Activated T-helper 9 cell treated with anti-CD3 and anti-CD28 coated beads, Interleukin-2, amount 50 U/mL, for 16 hours (primary cell): ENCODE data around the gene PRR29.

Experiments
- DNase-seq: peaks from one replicate; pipeline ENCODE4 v3.0.0-alpha.2; 2020; ENCODE audit warnings: low read depth

Gene PRR29

DNA sequence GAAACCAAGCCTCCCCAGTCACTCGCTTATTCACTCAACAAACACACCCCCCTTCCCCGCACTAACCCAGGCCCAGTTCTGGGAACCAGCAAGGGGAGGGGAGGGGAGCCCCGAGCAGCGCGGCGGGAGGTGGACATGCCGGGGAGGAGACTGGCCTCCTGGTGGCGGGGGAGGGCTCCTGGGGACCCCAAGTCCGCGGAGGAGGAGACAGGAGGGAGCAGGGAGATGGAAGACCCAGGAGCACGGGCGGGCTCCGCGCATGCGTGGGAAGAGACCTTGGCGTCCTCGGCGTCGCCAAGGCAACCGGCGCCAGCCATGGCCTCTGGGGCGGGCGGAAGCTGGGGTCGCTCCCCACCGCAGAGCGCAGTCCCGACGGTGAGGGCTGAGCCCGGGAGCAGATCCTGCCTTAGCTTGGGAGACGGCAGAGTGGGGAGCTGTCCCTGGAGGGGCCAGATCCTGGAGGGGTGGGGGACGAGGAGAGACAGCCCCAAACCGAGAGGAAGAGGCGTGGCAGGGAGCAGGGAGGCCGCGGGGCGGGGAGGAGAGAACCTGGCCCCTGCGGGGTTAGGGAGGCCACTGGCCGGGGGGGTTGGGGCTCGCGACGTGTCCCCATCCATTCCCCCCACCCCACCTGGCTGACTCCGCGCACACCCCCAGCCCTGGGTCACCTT, at the start of gene PRR29:
PRR29 (plus strand) TSS at position 302 of the 671 bp plus-strand sequence; CDS start at position 316, 14 bp downstream.
- peak; percentile 63 for DNase-seq

DNA sequence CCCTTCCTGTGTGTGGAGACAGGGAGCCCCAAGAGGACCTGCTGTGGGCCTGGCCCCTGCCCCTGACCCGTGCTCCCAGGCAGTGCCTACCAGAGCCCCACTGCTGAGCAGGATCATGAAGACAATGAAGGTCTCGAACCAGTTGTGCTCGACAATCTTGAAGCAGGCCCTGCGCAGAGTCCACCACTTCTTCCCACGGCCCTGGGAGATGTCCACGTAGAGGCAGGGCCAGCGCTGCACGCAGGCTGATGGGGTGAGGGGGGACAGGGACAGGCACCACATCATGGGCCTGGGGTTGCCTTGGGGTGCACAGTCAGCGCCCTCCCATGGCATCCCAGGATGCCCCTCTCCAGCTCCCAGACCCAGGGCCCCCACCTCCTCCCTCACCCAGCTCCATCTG, 49.6 kb upstream of the PRR29 start:
- no peak for DNase-seq

DNA sequence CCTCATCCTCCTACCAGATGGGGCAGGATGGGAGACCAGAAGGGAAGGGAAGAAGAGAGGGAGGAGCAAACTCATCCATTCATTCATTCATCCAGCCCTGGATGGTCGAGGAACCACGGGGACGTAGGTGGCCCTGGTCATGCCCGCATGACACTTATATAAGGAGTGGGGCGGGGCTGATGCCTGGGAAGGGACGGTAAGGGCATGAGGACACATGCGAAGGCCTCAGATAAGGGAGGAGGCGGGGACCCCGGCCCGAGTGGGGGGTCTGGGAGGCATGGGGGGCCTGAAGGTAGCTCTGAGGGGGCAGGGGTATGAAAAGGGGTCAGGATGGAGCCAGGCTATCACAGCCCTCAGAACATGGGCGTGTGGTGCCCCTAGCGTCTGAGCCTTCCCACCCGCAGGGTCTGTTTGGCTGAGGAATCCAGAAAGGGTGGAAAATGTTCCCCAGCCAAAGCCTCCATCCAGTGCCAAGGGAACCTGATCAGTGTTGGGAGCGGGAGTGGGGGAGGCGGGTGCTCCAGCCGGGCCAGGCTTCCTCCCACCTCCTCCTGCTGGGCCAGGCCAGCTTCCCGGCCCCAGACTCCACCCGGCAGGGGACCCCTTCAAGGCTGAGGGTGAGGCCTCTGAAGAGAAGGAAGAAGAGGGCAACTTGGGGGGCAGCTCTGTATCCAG, 48.4 kb upstream of the PRR29 start:
- DNase-seq = no peak

DNA sequence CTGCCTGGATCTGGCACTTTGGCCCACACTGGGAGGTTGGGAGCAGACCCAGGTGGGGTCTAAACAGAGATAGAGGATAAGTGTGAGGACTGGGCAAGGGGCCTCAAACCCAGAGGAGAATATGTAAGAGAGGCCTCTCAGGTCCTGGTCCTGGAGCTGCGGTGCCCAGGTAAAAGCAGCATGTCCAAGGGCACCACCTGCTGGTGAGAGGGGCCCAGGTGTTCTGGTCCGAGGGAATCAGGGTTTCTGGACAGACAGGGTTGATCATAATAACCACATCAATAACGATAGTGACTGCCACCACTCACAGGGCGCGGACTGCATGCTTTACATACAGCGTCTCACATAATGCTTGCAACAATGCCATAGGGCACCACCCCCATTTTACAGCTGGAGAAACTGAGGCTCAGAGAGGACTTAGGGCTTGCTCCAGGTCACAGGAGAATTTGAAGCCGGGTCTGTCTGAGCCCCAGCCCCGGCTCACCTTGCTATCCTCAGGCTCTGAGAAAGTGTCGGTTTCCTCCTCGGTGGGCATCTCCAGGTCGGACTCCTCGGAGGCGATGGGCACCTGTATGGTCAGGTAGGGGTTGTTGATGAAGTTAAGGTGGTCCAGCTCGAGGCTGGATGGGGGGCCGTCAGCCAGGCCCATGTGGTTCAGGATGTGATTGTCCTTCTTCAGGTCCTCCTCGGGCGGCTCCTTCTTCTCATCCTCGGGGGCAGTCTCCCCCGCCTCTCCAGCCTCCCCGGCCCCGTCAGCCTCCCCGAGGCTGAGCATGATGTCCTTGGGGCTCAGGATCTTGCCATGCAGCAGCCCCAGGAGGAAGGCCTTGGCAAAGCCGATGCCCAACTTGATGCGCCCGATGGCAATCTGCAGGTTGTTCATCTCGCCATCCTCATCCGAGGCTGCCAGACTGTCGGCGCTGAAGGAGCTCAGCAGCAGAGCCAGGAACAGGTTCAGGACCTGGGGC, 46.9 kb upstream of the PRR29 start:
- DNase-seq = no peak

DNA sequence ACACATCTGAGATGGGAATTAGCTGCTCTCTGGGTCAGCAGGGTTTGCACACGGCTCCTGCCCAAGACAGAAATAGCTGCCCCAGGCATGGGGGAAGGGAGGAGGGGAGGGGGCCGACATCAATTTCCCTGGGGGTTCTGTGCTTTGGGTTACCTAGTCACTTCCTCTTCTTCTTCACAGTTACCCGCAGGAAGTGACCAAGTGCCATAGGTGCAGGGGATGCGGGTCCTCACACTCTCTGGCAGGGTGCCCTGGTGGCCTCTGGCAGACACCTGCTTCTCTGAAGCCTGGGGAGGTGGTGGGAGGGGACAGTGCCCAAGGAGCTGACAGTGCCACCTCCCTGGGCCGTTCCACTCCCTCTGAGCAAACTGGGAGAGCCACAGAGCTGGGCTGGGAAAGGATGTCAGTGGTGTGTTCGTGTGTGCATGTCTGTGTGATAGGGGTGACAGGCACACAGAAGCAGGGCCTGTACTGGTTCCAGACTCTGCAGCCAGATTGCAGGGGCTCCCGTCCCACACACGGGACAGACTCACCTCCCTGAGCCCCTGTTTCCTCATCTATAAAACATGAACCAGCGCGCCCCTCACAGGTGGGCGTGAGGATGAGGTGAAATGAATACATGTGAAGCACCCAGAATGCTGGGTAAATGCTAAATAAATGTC, 43.6 kb upstream of the PRR29 start:
- DNase-seq = no peak

DNA sequence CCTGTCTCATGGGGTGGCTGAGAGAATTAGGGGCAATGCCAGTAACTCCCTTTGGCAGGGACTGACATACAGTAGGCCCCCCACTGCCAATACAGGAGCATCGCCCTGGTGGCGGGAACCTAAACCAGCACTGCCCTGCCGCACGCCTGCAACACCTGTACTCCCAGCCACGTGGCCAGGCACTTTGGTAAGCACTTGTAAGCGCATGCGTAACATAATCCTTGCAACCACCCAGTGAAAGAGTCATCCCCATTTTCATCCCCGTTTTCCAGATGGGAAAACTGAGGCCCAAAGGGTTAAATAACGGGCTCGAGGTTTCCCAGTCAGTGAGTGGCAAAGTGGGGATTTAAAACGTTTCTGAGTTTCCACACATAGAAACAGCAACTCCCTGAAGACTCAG, 42.9 kb upstream of the PRR29 start:
- DNase-seq = no peak

DNA sequence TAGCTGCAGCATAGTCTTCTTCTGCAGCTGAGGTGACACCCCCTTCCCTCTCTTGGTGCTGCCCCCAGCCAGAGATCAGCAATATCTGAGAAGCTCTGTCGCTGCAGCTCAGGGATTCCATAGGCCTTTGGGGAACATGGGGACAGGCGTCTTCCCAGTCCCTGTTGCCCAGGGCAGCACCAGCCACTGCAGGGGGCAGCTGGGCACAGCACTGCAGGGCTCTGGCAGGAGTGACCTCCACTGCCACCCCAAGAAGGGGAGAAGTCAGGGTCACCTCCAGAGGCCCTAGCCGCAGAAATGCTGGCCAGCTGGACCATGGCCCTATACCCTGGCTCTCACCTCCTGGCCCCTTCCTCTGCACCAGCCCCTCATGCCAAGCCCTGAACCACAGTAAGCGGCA, 42.4 kb upstream of the PRR29 start:
- DNase-seq = no peak

DNA sequence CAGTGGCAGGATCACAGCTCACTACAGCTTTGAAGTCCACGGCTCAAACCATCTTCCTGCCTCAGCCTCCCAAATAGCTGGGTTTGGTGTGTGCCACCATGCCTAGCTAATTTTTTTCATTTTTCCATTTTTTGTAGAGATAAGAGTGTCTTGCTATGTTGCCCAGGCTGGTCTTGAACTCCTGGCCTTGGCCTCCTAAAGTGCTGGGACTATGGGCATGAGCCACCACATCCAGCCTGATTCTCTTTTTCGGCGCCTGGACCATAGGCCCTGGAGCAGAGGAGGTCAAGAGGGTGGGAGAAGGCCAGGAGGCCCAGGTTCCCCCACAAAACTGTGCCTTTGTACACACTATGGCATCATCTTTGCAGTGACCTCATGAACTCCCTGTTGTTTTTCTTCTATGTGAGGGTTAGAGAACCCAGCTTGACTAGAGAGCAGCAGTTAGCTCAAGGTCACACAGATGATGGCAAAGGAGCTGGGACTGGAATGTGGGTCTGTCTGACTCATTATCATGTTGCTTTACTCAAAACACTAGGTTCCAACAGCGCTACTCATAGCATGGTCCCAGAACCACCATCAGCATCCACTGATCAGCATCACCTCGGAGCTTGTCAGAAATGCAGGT, 41.7 kb upstream of the PRR29 start:
- DNase-seq = no peak

DNA sequence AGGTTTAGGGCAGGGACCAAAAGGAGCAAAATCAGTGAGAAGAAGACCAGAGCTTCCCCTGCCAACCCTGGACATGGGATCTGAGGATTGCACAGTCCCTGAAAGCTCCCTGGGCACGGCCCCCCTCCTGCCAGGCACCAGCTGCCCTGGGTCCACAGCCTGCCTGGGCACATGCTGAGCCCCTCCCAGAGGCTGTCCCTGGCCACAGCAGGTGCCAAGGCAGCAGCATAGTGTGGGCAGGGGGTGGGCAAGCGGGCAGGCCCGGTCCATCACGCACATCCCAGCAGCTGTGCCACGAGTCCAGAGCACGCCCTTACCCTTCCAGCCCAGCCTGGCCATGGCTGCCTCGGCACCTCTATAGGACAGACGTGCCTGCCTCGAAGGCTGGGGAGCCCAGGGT, 38.1 kb upstream of the PRR29 start:
- DNase-seq = no peak

DNA sequence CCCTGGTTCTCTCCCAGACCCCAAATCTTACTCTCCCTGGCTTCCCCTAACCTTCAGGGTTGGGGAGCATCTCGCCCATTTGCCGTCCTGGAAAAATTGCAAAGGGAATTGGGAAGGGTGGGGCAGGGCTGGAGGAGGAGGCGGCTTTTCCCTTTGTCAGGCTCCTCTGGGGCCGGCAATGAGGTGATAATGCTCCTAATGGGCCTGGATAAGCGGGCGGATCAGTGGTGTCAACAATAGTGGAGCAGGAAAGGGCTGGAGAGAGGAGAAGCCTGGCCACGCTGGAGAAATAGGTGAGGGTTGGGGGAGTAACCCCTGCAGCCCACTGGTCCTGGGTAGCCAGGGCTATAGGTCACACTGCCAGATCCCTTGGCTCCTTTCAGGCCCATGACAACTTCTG, 37.7 kb upstream of the PRR29 start:
- no peak for DNase-seq

DNA sequence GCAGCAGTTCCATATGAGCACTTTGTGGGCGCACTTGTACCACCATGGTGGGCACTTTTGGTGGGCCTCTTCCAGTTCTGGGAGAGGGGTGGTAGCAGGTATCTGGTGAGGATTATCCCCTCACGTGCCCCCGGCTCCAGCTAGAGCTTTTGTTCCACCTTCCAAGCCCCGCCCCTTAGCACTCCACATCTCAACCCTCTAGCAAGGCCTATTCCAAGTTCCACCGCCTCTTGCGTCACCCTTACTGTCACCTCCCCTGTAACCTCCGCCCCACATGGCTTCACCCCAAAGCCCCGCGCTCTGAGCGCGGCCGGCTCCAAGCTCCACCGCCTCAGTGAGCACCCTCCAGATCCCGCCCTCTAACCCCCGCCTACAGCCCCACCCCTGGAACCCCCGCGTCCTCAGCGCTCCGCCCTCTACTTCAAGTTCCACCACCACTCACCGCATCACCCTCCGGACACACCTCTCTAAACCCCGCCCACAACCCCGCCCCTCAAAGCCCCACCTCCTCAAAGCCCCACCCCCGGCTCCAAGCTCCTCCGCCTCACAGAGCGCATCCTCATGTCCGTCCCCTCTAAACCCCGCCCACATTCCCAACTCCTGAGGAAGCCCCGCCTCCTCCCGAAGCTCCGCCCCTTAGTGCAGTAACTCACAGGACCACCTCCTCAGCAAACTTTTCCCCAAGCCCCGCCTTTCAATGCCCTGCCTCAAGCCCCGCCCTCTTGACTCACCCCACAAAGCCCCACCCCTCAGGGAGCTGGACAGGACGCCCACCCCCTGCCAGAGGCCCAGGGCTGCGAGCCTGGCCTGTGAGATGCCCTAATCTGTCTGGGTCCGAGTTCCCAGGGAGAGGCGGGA, 36.6 kb upstream of the PRR29 start:
- no peak for DNase-seq

DNA sequence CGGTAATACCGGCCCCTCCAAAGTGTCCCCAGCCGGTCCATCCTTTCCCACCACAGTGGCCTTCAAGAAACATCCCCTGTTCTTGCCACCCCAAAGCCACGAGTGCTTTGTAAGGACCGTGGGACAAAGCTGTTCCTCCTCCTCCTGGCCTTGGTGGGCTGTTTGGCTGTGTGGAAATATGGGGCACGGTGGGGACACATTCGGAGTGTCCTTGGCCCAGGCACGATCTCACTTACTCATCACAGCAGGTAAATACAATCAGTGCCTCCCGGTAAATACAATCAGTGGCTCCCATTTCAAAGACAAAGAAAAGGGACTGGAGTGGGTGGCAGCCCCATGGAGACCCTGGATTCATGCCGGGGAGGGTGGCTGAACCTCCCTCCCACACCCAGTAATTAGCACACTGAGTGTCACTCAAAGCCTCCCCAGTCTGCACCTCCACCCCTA, 35.8 kb upstream of the PRR29 start:
- no peak for DNase-seq

DNA sequence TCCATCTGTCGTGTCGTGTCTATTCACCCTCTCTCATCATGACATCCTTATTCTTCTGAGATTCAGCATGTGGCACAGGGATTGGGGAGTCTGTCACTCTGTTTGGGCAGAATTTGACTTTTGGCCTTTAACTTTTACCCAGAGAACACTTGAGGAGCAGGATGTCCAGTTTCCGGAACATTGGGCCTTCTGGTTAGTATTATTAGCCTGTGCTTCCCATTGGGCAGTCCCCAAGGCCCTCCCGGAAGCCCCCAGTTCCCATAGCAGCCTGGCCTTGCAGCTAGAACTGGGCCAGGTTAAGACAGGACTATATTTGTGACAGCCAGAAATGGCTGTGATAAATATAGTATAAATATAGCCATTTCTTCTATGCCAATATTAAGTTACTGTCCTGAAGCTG, 35.0 kb upstream of the PRR29 start:
- DNase-seq = no peak

DNA sequence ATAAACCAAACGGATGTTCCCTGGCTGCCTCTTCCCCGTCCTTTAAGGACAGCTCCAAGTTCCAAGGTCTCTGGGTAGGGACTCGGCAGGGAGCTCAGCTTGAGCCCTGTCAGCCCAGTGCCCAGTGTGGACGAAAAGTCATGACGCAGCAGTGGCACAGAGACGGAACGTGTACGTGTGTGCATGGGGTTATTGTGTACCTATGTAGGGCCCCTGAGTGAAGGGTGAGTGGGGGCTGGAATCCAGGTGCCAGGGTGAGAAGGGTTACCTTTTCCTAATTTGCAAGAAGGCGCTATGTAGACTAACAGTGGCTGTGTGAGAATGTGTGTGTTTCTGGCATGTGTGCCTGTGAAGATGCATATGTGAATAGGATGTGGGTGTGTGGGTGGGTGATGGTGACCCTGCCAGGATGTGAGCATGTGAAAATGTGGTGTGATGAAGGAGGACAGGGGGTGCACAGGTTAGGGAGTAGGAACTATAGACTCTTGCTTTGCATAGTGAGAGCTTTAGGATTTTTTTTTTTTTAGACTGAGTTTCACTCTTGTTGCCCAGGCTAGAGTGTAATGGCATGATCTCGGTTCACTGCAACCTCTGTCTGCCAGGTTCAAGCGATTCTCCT, 31.4 kb upstream of the PRR29 start:
- no peak for DNase-seq

DNA sequence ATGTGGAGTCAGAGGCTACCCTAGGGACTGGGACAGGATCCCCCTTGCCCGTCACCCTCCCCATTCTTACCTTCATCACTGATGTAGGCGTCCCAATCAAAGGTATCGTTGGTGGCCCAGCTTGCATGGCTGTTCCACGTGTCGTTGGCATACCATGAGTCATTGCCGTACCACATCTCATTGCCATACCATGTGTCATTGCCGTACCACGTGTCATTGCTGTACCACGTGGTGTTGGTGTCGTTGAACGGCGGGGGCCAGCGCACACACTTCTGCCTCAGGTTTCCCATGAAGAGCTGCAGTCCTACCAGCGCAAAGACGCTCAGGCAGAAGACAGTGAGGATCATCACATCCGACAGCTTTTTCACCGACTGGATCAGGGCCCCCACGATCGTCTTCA, 30.2 kb upstream of the PRR29 start:
- no peak for DNase-seq

DNA sequence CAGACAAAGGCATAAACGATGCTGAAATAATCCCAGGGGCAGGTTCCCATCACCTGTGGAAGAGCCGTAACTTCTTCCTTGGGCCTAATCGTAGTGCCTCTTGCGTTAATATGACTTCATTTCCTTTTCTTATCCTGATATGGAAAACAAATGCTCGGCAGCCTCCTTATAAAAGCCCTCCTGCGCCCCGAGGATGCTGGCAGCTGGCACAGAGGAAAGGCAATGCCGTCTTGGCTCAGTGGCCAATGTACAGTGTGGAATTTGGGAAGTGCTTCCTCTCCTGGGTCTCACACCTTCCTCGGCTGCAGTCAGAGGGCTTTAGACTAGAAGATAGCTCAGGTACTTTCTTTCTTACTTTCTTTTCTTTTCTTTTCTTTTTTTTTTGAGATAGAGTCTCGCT, 28.9 kb upstream of the PRR29 start:
- DNase-seq = no peak

DNA sequence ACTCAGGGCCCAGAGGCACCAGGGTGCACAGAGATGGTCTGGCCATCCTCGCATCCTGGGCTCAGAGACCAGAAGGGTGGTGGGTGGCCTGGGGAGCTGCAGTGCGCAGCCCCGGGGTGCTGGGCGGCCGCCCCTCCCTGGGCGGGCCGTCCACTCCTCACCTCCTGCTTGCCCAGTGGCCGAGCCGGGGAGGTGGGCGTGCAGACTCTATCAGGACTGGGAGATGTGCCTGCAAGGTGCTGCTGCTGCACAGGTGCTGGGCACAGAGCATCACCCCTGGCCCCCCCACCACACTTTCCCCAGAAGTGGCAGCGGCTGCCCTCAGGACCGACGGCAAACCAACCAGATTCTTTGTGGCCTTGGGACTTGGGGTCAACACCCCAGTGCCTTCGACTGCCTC, 25.4 kb upstream of the PRR29 start, which contains the start of gene SCN4A:
SCN4A (minus strand) TSS at position 123 of the 400 bp plus-strand sequence; CDS start at position 46, 77 bp downstream.
- no peak for DNase-seq

DNA sequence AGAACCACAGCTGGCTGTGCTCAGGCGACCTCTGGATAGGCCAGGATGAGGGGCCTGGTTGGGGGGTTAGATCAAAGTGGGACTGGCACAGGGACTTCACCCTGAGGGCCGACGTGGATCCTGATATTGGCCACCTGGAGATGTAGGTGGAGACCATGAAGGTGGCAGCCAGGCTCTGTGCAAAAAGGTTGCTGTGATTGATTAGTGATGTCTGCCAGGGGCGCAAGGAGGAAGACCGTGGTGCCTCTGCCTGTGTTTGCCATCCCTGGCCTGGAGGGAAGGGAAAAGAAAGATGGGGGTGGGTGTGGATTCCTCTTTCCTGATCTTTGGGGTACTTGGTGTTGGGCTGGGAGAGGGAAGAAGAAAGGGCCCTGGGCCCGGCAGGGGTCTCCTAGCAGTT, 24.9 kb upstream of the PRR29 start:
- no peak for DNase-seq

DNA sequence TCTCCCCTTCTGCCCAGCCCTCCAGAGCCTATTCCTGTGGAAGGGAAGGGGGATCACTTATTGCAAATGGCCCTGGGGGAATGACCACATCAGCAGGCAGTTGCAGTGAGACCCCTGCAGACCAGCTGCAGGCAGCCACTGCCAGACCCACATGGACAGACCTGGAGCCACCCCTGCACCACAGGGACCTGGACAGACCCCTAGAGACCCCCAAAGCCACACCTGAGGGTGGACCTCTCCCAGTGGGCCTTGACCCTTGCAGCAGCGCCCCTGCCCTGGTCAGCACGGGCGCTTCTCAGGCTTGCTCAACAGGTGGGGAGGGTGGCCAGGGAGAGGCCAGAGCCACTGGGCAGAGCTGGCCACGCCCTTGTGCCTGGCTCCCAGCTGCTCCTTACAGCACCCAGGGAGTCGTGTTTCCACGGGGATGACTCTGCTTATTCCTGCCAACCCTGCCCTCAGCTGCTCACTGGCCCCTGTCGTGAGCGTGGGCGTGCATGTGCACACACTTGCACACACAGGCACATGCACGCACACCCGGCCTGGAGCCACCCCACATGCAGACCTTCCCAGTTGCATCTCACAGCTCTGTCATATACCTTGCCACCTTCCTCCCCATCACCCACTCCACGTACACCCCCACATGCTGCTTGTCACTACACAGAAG, 24.1 kb upstream of the PRR29 start:
- no peak for DNase-seq
